Heart right ventricle (tissue), 16 donors: Measurements from ENCODE around the gene MRI1. TPM values are rescaled to one million over a fixed set of nuclear protein-coding genes. Genes with fewer than 3 reads are reported as not detected.
"Not testable (repeated sequence)": the region's sequence is repeated elsewhere in the genome, so short reads cannot be mapped to it uniquely, and the experiment has no call there.

Source experiments
- ATAC-seq, 8 donors: fragments of 200-7000 bp; cut with Tn5 transposase; one replicate each; pipeline ENCODE4 v1.9.1; 2020; ENCODE audit warnings: mild to moderate bottlenecking in 8 of 8, moderate library complexity in 8 of 8, moderate number of reproducible peaks in 1 of 8
- DNase-seq, 2 donors: peaks; one replicate each; pipeline ENCODE4 v3.0.0-alpha.2; 2020
- H3K27ac ChIP-seq, 10 donors: fragments of 200-600 bp; sonication (generic) in 2 of 10; one replicate each; pipeline versions ENCODE4 v1.5.0 to v1.8.0; 2020 to 2022; ENCODE audit warnings: mild to moderate bottlenecking in 3 of 10
- H3K27me3 ChIP-seq, 7 donors: fragments of 200-600 bp; one replicate each; pipeline ENCODE4 v1.8.0; 2021 to 2022; ENCODE audit warnings: mild to moderate bottlenecking in 2 of 7
- H3K36me3 ChIP-seq, 9 donors: fragments of 200-600 bp; sonication (generic) in 1 of 9; one replicate each; pipeline versions ENCODE4 v1.5.0 to v1.8.0; 2020 to 2022; ENCODE audit warnings: mild to moderate bottlenecking in 2 of 9
- H3K4me1 ChIP-seq, 9 donors: fragments of 200-600 bp; sonication (generic) in 1 of 9; one replicate each; pipeline versions ENCODE4 v1.5.0 to v1.8.0; 2020 to 2022; ENCODE audit warnings: mild to moderate bottlenecking in 4 of 9
- H3K4me3 ChIP-seq, 10 donors: fragments of 200-600 bp; sonication (generic) in 2 of 10; one replicate each; pipeline versions ENCODE4 v1.5.0 to v1.8.0; 2020 to 2022; ENCODE audit warnings: mild to moderate bottlenecking in 7 of 10, moderate library complexity in 2 of 10
- H3K9me3 ChIP-seq, 11 donors: fragments of 200-600 bp in 10 of 11; sonication (generic) in 2 of 11; one replicate each; pipeline versions ENCODE4 v1.5.0 to v1.8.0; 2013 to 2022; ENCODE audit warnings: mild to moderate bottlenecking in 2 of 11, control low read depth in 1 of 11, moderate library complexity in 1 of 11
- WGBS, 2 donors: extraction: QIAGEN DNeasy Blood & Tissue Kit; methylation state at CpG; one replicate each; pipeline ENCODE4 v1.1.7; 2013; ENCODE audit warnings: inconsistent platforms in 1 of 2; 5-methylcytosine and 5-hydroxymethylcytosine counted together
- intact Hi-C, 10 donors: fragments of 100-400 bp; cut with DNase I; formaldehyde crosslinking; loops; one replicate each; pipeline versions ENCODE4 v1.11.1 to v1.14.2; 2022
- polyA plus RNA-seq, 2 donors: library from polyadenylated mRNA; stranded (reverse); fragments of 200-250 nt; gene quantifications; one replicate each; pipeline ENCODE4 v1.2.3, GENCODE V29; 2013
- total RNA-seq, 10 donors: library from RNA; stranded (reverse); fragmentation: NEBNext Ultra II Directional in 3 of 10; extraction: Animal tissue kit (Norgen Biotek cat#: 25700) in 3 of 10; gene quantifications; one replicate each; pipeline versions ENCODE4 v1.2.1 to v1.2.4, GENCODE V29; 2021 to 2023
- TF ChIP-seq, protein P1 (sequence below), 9 donors: fragments of 200-600 bp; sonication (generic) in 2 of 9; IDR thresholded peaks; one replicate each; pipeline versions ENCODE4 v1.5.0 to v1.8.0; 2021 to 2022; ENCODE audit warnings: antibody characterized with exemption in 9 of 9, mild to moderate bottlenecking in 5 of 9, moderate library complexity in 1 of 9
- donor health status: Arrhythmogenic right ventricular cardiomyopathy.
- donor health status: ischemic (EF 13 %, LVEDD 7.1; RV severe dilation, severe dysfunction).
- donor health status: healthy with polysubstance abuse.
- donor health status: DM: no; HTN: yes; CAD: no.
- donor health status: DM: no; HTN: no; CAD: no.
- donor health status: ischemic (EF 25% LVEDD 6.9; RV normal size, moderate dysfunction).
- donor health status: ischemic (EF 25% LVEDD 5.7; RV mildly dilated, moderate dysfunction).
- donor health status: healthy.
- donor health status: DM: yes; HTN: yes; CAD: no.
- donor health status: Ischemic cardiomyopathy.
- donor health status: ischemic (EF 35%, LVEDD 5.7; RV mildly dilated, moderate dysfunction).
- donor health status: nonischemic (EF 11% LVEDD 7.7; RV severe dilation, severe dysfunction).
- donor health status: DM: yes; HTN: yes; CAD: no.
- donor health status: PGD.
- donor health status: ischemic (EF 29% LVEDD 5.4; RV normal size, mild dysfunction).
- donor health status: nonischemic (EF 23%, LVEDD 6.1; RV moderate dilation, normal function).

Gene MRI1
- total and polyA plus RNA-seq, 12 donors = 9.9 to 18.7 (median 13.0) TPM

DNA sequence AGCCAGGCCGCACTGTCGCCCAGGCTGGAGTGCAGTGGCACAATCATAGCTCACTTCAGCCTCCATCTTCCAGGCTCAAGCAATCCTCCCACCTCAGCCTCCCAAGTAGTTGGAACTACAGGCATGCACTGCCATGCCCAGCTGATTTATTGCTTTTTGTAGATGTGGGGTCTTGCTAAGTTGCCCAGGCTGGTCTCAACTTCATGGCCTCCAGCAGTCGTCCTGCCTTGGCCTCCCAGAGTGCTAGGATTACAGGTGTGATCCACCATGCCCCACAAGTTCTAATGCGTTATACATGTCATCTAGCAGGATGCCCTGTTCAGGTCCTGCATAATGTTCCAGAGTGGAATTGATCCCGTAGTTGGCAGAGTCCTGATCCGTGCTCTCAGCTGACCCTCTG, 14.5 kb downstream of the MRI1 start:
- Histone ChIP-seq H3K9me3 (no peaks in the 10 kb centered on the region), H3K36me3 (peaks cover 0 to 45% (median 17%) of the 10 kb centered on the region in 9 donors), H3K4me1 (peaks cover 0 to 48% (median 28%) of the 10 kb centered on the region in 9 donors), H3K27ac (no peak overlapping the region), H3K4me3 (no peak overlapping the region), H3K27me3 (no peaks in the 10 kb centered on the region)
- 90 to 94% methylated on average over 6 of the region's 6 CpGs for WGBS, 2 donors
- intact Hi-C loops = loop anchor here in 1 of 10 donors (10.0 kb wide), 1 partner anchor 296 kb away; the partner anchor contains the start of gene MISP3
- TF ChIP-seq, protein P1, sequence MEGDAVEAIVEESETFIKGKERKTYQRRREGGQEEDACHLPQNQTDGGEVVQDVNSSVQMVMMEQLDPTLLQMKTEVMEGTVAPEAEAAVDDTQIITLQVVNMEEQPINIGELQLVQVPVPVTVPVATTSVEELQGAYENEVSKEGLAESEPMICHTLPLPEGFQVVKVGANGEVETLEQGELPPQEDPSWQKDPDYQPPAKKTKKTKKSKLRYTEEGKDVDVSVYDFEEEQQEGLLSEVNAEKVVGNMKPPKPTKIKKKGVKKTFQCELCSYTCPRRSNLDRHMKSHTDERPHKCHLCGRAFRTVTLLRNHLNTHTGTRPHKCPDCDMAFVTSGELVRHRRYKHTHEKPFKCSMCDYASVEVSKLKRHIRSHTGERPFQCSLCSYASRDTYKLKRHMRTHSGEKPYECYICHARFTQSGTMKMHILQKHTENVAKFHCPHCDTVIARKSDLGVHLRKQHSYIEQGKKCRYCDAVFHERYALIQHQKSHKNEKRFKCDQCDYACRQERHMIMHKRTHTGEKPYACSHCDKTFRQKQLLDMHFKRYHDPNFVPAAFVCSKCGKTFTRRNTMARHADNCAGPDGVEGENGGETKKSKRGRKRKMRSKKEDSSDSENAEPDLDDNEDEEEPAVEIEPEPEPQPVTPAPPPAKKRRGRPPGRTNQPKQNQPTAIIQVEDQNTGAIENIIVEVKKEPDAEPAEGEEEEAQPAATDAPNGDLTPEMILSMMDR (IDR thresholded peaks at IDR 0.05) = no peak
- DNase-seq = no peak
- no peak for ATAC-seq

DNA sequence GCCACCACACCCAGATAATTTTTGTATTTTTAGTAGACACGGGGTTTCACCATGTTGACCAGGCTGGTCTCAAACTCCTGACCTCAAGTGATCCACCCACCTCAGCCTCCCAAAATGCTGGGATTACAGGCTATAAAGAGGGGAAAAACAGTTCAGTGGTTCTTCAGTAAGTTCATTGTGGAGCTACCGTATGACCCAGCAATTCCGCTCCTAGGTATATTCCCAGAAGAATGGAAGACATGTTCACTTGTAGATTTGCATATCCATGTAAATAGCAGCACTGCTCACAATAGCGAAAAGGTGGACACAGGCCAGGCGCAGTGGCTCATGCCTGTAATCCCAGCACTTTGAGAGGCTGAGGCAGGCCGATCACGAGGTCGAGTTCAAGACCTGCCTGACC, 15.5 kb downstream of the MRI1 start:
- H3K27me3 ChIP-seq, ATAC-seq, H3K9me3 ChIP-seq, H3K27ac ChIP-seq, DNase-seq, H3K4me3 ChIP-seq: not testable (repeated sequence)
- Histone ChIP-seq H3K36me3 (peaks cover 0 to 45% (median 17%) of the 10 kb centered on the region in 9 donors), H3K4me1 (peaks cover 0 to 51% (median 27%) of the 10 kb centered on the region in 9 donors)
- 95 to 98% methylated on average over 8 of the region's 8 CpGs for WGBS, 2 donors
- intact Hi-C loops = loop anchor here in 1 of 10 donors (10.0 kb wide), 1 partner anchor 295 kb away; the partner anchor contains the start of gene MISP3

DNA sequence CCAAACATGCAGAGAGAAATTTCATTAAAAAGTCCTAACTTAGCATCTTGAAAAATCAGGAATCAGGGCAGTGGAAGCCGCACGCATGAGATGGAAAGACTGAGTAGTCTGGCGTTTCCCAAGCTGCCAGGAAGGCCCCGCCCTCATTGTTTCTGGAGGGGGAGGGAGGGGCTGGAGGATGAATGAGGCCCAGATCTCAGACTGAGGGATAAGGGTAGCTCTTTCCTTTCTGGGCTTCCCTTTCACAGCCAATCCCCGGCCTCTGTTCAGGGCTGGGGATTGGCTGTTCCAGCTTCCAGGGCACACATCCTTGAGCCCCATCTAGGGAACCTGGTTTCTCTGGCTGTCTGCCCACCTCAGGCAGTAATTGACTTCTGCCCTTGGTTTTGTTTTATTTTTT, 17.2 kb downstream of the MRI1 start:
- peaks cover 0 to 33% (median 17%) of the 10 kb centered on the region in 9 donors for H3K36me3 ChIP-seq
- no peaks in the 10 kb centered on the region for H3K9me3 ChIP-seq
- peaks cover 0 to 41% (median 23%) of the 10 kb centered on the region in 9 donors for H3K4me1 ChIP-seq
- H3K4me3 ChIP-seq = no peak overlapping the region
- no peaks in the 10 kb centered on the region for H3K27me3 ChIP-seq
- intact Hi-C loops = no loop called here
- TF ChIP-seq, protein P1 (IDR thresholded peaks at IDR 0.05) = no peak
- peak overlapping the region in 9 of 10 donors; percentile 25 to 80 (median 46) for H3K27ac ChIP-seq
- WGBS, 2 donors = 2 to 11% methylated on average over 5 of the region's 5 CpGs
- ATAC-seq (peak; percentile 65 to 89 (median 80)), DNase-seq (peak; percentile 55 to 86)

DNA sequence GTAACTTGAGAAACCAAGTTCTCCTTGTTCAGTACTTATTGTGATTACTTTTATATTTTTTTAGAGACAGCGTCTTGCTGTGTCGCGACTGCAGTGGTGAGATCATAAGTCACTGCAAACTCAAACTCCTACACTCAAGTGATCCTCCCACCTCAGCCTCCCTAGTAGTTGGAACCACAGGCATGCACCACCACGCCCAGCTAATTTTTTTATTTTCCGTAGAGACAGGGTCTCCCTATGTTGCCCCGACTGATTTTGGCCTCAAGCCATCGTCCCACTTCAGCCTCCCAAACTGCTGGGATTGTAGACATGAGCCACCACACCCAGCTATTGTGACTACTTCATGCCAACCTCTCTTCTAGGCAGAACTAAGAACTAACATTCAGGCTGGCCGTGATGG, 18.2 kb downstream of the MRI1 start:
- intact Hi-C loops = loop anchor here in 1 of 10 donors (2.0 kb wide), 1 partner anchor 80 kb away; no protein-coding TSS in a partner anchor

More for the DNA sequence above, 18.2 kb downstream of the MRI1 start:
- Histone ChIP-seq H3K9me3 (no peaks in the 10 kb centered on the region), H3K27ac (peak overlapping the region in 2 of 10 donors; percentile 63 to 80), H3K4me1 (peaks cover 0 to 45% (median 26%) of the 10 kb centered on the region in 9 donors), H3K4me3 (no peak overlapping the region), H3K27me3 (no peaks in the 10 kb centered on the region), H3K36me3 (peaks cover 0 to 23% (median 17%) of the 10 kb centered on the region in 9 donors)
- DNase-seq (no peak), ATAC-seq (no peak)
- 71 to 78% methylated on average over 8 of the region's 8 CpGs for whole genome bisulfite sequencing, 2 donors
- TF ChIP-seq, protein P1 (IDR thresholded peaks at IDR 0.05) = no peak
